Naive thymus-derived CD4-positive, alpha-beta T cell (primary cell): ENCODE measurements around the gene PALM3. TPM values are rescaled to one million over a fixed set of nuclear protein-coding genes. Genes with fewer than 3 reads are reported as not detected.
A peak's percentile ranks its signal among the peaks of the same experiment; 100 is the strongest.

Experiments
- ATAC-seq: fragments of 150-1000 bp; cut with Tn5 transposase; 2 replicates; pipeline ENCODE4 v1.10.0; 2021; ENCODE audit warnings: mild to moderate bottlenecking, moderate library complexity
- CTCF ChIA-PET: fragments of 350-600 bp; sonication (Branson Sonifier 250); formaldehyde crosslinking; loops from one replicate; lab custom pipeline; 2021; ENCODE audit warnings: antibody characterized with exemption; lab: Charles Lee
- POLR2A ChIA-PET: fragments of 350-600 bp; sonication (Branson Sonifier 250); formaldehyde crosslinking; loops from one replicate; lab custom pipeline; 2021; ENCODE audit warnings: antibody characterized with exemption, inconsistent platforms; lab: Charles Lee
- DNase-seq, 9 donors: peaks; one replicate each; pipeline versions ENCODE4 v3.0.0 to v3.0.0-alpha.2; 2020 to 2022; ENCODE audit warnings: mixed read lengths in 1 of 9
- H3K27ac ChIP-seq: one replicate; pipeline ENCODE4 v1.7.0; 2013; ENCODE audit warnings: mild to moderate bottlenecking, low read depth, low read length, moderate library complexity
- H3K27me3 ChIP-seq, 2 donors: one replicate each; pipeline ENCODE4 v1.7.0; 2013; ENCODE audit warnings: low read length in 2 of 2, mild to moderate bottlenecking in 2 of 2, moderate library complexity in 2 of 2; ENCODE audit not compliant: control insufficient read depth in 2 of 2, insufficient read depth in 2 of 2
- H3K36me3 ChIP-seq, 3 experiments: 1 replicate in 2 of 3; 2 replicates in 1 of 3; pipeline ENCODE4 v1.7.0; 2013; ENCODE audit warnings: low read length in 3 of 3, mild to moderate bottlenecking in 3 of 3, moderate library complexity in 1 of 3; ENCODE audit not compliant: insufficient read depth in 3 of 3, control insufficient read depth in 2 of 3
- H3K4me1 ChIP-seq, 2 donors: one replicate each; pipeline ENCODE4 v1.7.0; 2013; ENCODE audit warnings: low read length in 2 of 2, mild to moderate bottlenecking in 2 of 2, moderate library complexity in 1 of 2; ENCODE audit not compliant: control insufficient read depth in 2 of 2, insufficient read depth in 2 of 2
- H3K4me3 ChIP-seq: 2 replicates; pipeline ENCODE4 v1.7.0; 2013; ENCODE audit warnings: mild to moderate bottlenecking, low read length
- H3K9me3 ChIP-seq, 3 experiments: 1 replicate in 2 of 3; 2 replicates in 1 of 3; pipeline ENCODE4 v1.7.0; 2013; ENCODE audit warnings: low read length in 3 of 3; ENCODE audit not compliant: control insufficient read depth in 2 of 3
- H3K27ac Mint-ChIP-seq, 9 donors: one replicate each; pipeline ENCODE4 v1.8.0; 2020 to 2022; ENCODE audit warnings: mixed read lengths in 9 of 9, mild to moderate bottlenecking in 8 of 9, moderate library complexity in 5 of 9, inconsistent platforms in 2 of 9
- H3K27me3 Mint-ChIP-seq, 5 donors: one replicate each; pipeline ENCODE4 v1.8.0; 2021 to 2022; ENCODE audit warnings: mixed read lengths in 5 of 5, mild to moderate bottlenecking in 1 of 5
- H3K36me3 Mint-ChIP-seq, 5 donors: one replicate each; pipeline ENCODE4 v1.8.0; 2020 to 2022; ENCODE audit warnings: mixed read lengths in 5 of 5, mild to moderate bottlenecking in 3 of 5, inconsistent platforms in 1 of 5
- H3K4me1 Mint-ChIP-seq, 7 donors: one replicate each; pipeline ENCODE4 v1.8.0; 2020 to 2022; ENCODE audit warnings: mixed read lengths in 7 of 7, mild to moderate bottlenecking in 3 of 7, inconsistent platforms in 1 of 7
- H3K4me3 Mint-ChIP-seq, 10 donors: one replicate each; pipeline ENCODE4 v1.8.0; 2020 to 2022; ENCODE audit warnings: mild to moderate bottlenecking in 10 of 10, mixed read lengths in 10 of 10, moderate library complexity in 6 of 10, inconsistent platforms in 2 of 10
- H3K9me3 Mint-ChIP-seq, 11 donors: one replicate each; pipeline ENCODE4 v1.8.0; 2020 to 2022; ENCODE audit warnings: mixed read lengths in 11 of 11, mild to moderate bottlenecking in 4 of 11, inconsistent platforms in 1 of 11, moderate library complexity in 1 of 11
- intact Hi-C, 2 donors: fragments of 100-400 bp; cut with micrococcal nuclease; formaldehyde crosslinking; loops; one replicate each; pipeline ENCODE4 v1.15.1; 2023
- polyA plus RNA-seq, 2 donors: library from polyadenylated mRNA; unstranded; fragments of 300-500 nt; fragmentation: Illumina TruSeq; gene quantifications; one replicate each; pipeline ENCODE4 v1.2.3, GENCODE V29; 2021
- total RNA-seq, 6 experiments: library from RNA in 5 of 6; stranded (reverse) in 5 of 6; gene quantifications; 1 replicate in 5 of 6; 2 replicates in 1 of 6; pipeline ENCODE4 v1.2.3 and lab custom pipeline; 2021 to 2026

The PALM3 gene
- total and polyA plus RNA-seq, 7 experiments from 2014 or later: 0.22 TPM; not detected in 6

- H3K4me1 Mint-ChIP-seq: peaks cover 0 to 27% (median 17%) of the 10 kb centered on the region in 7 donors
- Histone ChIP-seq H3K4me1 (peaks cover 5 to 15% of the 10 kb centered on the region in 2 donors), H3K27me3 (no peaks in the 10 kb centered on the region), H3K4me3 (no peak overlapping the region), H3K9me3 (no peaks in the 10 kb centered on the region), H3K36me3 (no peaks in the 10 kb centered on the region), H3K27ac (no peak overlapping the region)
- intact Hi-C loops: loop anchor here (5.0 to 10.0 kb wide), 4 partner anchors 35 to 965 kb away; partner anchors contain the start of genes NACC1 (in 2 of the 2), TRMT1 (in 2 of the 2), ADGRL1 (in 1 of the 2) and C19orf53 (in 1 of the 2)
- no peaks in the 10 kb centered on the region for H3K36me3 Mint-ChIP-seq
- H3K27me3 Mint-ChIP-seq: no peaks in the 10 kb centered on the region
- POLR2A ChIA-PET: interaction anchor here (0.6 to 3.3 kb wide), 4 partner anchors 9 to 53 kb away, joined by 4 to 24 read pairs (median 5); partner anchors contain the start of gene ASF1B
- peak overlapping the region in 4 of 9 donors; percentile 59 to 86 (median 68) for H3K27ac Mint-ChIP-seq
- DNase-seq: no peak
- ATAC-seq: no peak
- H3K9me3 Mint-ChIP-seq: peaks cover 0 to 1% (median 0%) of the 10 kb centered on the region in 11 donors
- H3K4me3 Mint-ChIP-seq: peak overlapping the region; percentile 51 to 95 (median 81)
- CTCF ChIA-PET: interaction anchor here (0.7 to 1.2 kb wide), 3 partner anchors 34 to 57 kb away, joined by 3 to 4 read pairs (median 3); no protein-coding TSS in a partner anchor
These were observed 20.7 kb upstream of the PALM3 start for GRCh38 chr19:14082675-14082960.

- Histone ChIP-seq H3K4me1 (peaks cover 5 to 15% of the 10 kb centered on the region in 2 donors), H3K36me3 (no peaks in the 10 kb centered on the region), H3K27ac (peak overlapping the region; percentile 75), H3K9me3 (no peaks in the 10 kb centered on the region), H3K27me3 (no peaks in the 10 kb centered on the region), H3K4me3 (peak overlapping the region; percentile 86)
- H3K36me3 Mint-ChIP-seq: no peaks in the 10 kb centered on the region
- peak overlapping the region; percentile 80 to 98 (median 94) for H3K4me3 Mint-ChIP-seq
- DNase-seq (peak in 1 of 9 donors; percentile 58), ATAC-seq (no peak)
- intact Hi-C loops: loop anchor here (1.0 to 10.0 kb wide), 17 partner anchors 8 to 965 kb away; partner anchors contain the start of genes C19orf53 (in 2 of the 2), NACC1 (in 2 of the 2), PRKACA (in 2 of the 2) and RFX1 (in 2 of the 2)
- ChIA-PET POLR2A (interaction anchor here (0.5 to 3.3 kb wide), 11 partner anchors 8 to 76 kb away, joined by 3 to 24 read pairs (median 4); partner anchors contain the start of genes ASF1B, IL27RA, RFX1 and SAMD1), CTCF (interaction anchor here (0.7 to 2.0 kb wide), 8 partner anchors 8 to 203 kb away, joined by 3 to 6 read pairs (median 4); partner anchors contain the start of gene ASF1B)
- peak overlapping the region; percentile 86 to 98 (median 95) for H3K27ac Mint-ChIP-seq
- no peaks in the 10 kb centered on the region for H3K27me3 Mint-ChIP-seq
- H3K4me1 Mint-ChIP-seq: peaks cover 0 to 27% (median 17%) of the 10 kb centered on the region in 7 donors
- H3K9me3 Mint-ChIP-seq: peaks cover 0 to 1% (median 0%) of the 10 kb centered on the region in 11 donors
These were observed 20.2 kb upstream of the PALM3 start for GRCh38 chr19:14081797-14082674.

- Histone ChIP-seq H3K9me3 (no peaks in the 10 kb centered on the region), H3K27ac (peak overlapping the region; percentile 80), H3K4me1 (peaks cover 5 to 15% of the 10 kb centered on the region in 2 donors), H3K27me3 (no peaks in the 10 kb centered on the region), H3K36me3 (no peaks in the 10 kb centered on the region), H3K4me3 (peak overlapping the region; percentile 86)
- Mint-ChIP-seq H3K36me3 (no peaks in the 10 kb centered on the region), H3K4me3 (peak overlapping the region; percentile 80 to 98 (median 94)), H3K4me1 (peaks cover 0 to 27% (median 17%) of the 10 kb centered on the region in 7 donors), H3K27ac (peak overlapping the region; percentile 86 to 98 (median 95)), H3K27me3 (no peaks in the 10 kb centered on the region), H3K9me3 (peaks cover 0 to 1% (median 0%) of the 10 kb centered on the region in 11 donors)
- POLR2A ChIA-PET: interaction anchor here (0.5 to 3.3 kb wide), 14 partner anchors 9 to 415 kb away, joined by 3 to 24 read pairs (median 4); partner anchors contain the start of genes ASF1B, GIPC1, IL27RA and RFX1
- DNase-seq: peak; percentile 96 to 100 (median 99)
- intact Hi-C loops: loop anchor here (1.0 to 10.0 kb wide), 17 partner anchors 8 to 964 kb away; partner anchors contain the start of genes C19orf53 (in 2 of the 2), NACC1 (in 2 of the 2), PRKACA (in 2 of the 2) and RFX1 (in 2 of the 2)
- ATAC-seq: peak; percentile 97
- CTCF ChIA-PET: interaction anchor here (0.6 to 2.0 kb wide), 6 partner anchors 8 to 202 kb away, joined by 3 to 6 read pairs (median 5); partner anchors contain the start of gene ASF1B
These were observed 19.3 kb upstream of the PALM3 start for GRCh38 chr19:14080887-14081796.

GRCh38 chr19:14078411-14078810 lies 16.5 kb upstream of the PALM3 start:
- intact Hi-C loops: no loop called here
- ChIA-PET CTCF (interaction anchor here (0.7 to 1.6 kb wide), 4 partner anchors 30 to 799 kb away, joined by 3 to 7 read pairs (median 4); partner anchors contain the start of gene ASF1B), POLR2A (interaction anchor here (0.6 to 1.2 kb wide), 4 partner anchors 13 to 402 kb away, joined by 3 to 4 read pairs (median 3); no protein-coding TSS in a partner anchor)
- no peak for DNase-seq
- Histone ChIP-seq H3K27me3 (no peaks in the 10 kb centered on the region), H3K27ac (no peak overlapping the region), H3K9me3 (no peaks in the 10 kb centered on the region), H3K4me1 (peaks cover 17 to 24% of the 10 kb centered on the region in 2 donors), H3K36me3 (no peaks in the 10 kb centered on the region), H3K4me3 (no peak overlapping the region)
- no peaks in the 10 kb centered on the region for H3K36me3 Mint-ChIP-seq
- H3K4me3 Mint-ChIP-seq: no peak overlapping the region
- no peak overlapping the region for H3K27ac Mint-ChIP-seq
- peaks cover 7 to 41% (median 29%) of the 10 kb centered on the region in 7 donors for H3K4me1 Mint-ChIP-seq
- peaks cover 0 to 1% (median 0%) of the 10 kb centered on the region in 11 donors for H3K9me3 Mint-ChIP-seq
- H3K27me3 Mint-ChIP-seq: no peaks in the 10 kb centered on the region
- no peak for ATAC-seq

GRCh38 chr19:14073925-14074838 lies 12.3 kb upstream of the PALM3 start:
- Mint-ChIP-seq H3K4me3 (peak overlapping the region; percentile 87 to 99 (median 93)), H3K27me3 (peaks cover 0 to 10% (median 0%) of the 10 kb centered on the region in 5 donors), H3K36me3 (no peaks in the 10 kb centered on the region), H3K9me3 (peaks cover 0 to 1% (median 0%) of the 10 kb centered on the region in 11 donors), H3K4me1 (peaks cover 7 to 24% (median 10%) of the 10 kb centered on the region in 7 donors), H3K27ac (peak overlapping the region; percentile 62 to 89 (median 79))
- Histone ChIP-seq H3K4me1 (peaks cover 9 to 18% of the 10 kb centered on the region in 2 donors), H3K27me3 (no peaks in the 10 kb centered on the region), H3K9me3 (no peaks in the 10 kb centered on the region), H3K27ac (peak overlapping the region; percentile 50), H3K4me3 (peak overlapping the region; percentile 91), H3K36me3 (no peaks in the 10 kb centered on the region)
- ChIA-PET POLR2A (interaction anchor here (0.5 to 2.5 kb wide), 7 partner anchors 16 to 195 kb away, joined by 3 to 10 read pairs (median 3); partner anchors contain the start of genes ASF1B, IL27RA and PRKACA), CTCF (interaction anchor here (0.5 to 3.8 kb wide), 13 partner anchors 7 to 1097 kb away, joined by 3 to 22 read pairs (median 4); partner anchors contain the start of gene ASF1B)
- DNase-seq: peak in 2 of 9 donors; percentile 21 to 67
- intact Hi-C loops: loop anchor here (1.0 to 5.0 kb wide), 12 partner anchors 7 to 613 kb away; partner anchors contain the start of genes RFX1 (in 2 of the 2), ASF1B (in 1 of the 2), DCAF15 (in 1 of the 2) and SAMD1 (in 1 of the 2)
- no peak for ATAC-seq
